Liver (tissue), 9 donors: ENCODE results near the gene SHMT2. TPM values are rescaled to one million over a fixed set of nuclear protein-coding genes. Genes with fewer than 3 reads are reported as not detected.

Experiments
- DNase-seq: peaks from one replicate; pipeline ENCODE4 v3.0.0-alpha.2; 2017; ENCODE audit warnings: low spot score
- H3K27ac ChIP-seq, 2 donors: one replicate each; pipeline ENCODE4 v1.7.0; 2013; ENCODE audit warnings: inconsistent platforms in 2 of 2, low read length in 2 of 2, control low read depth in 1 of 2, low read depth in 1 of 2, mild to moderate bottlenecking in 1 of 2
- H3K27me3 ChIP-seq, 4 donors: one replicate each; pipeline versions ENCODE4 v1.6.1 to v1.7.0; 2013; ENCODE audit warnings: low read length in 3 of 4, inconsistent platforms in 1 of 4, mild to moderate bottlenecking in 1 of 4, moderate library complexity in 1 of 4; ENCODE audit not compliant: control insufficient read depth in 4 of 4, insufficient read depth in 4 of 4
- H3K36me3 ChIP-seq, 4 donors: one replicate each; pipeline versions ENCODE4 v1.6.1 to v1.7.0; 2013; ENCODE audit warnings: low read length in 3 of 4, mild to moderate bottlenecking in 3 of 4, low read depth in 1 of 4, moderate library complexity in 1 of 4; ENCODE audit not compliant: control insufficient read depth in 4 of 4, insufficient read depth in 3 of 4
- H3K4me1 ChIP-seq, 4 donors: one replicate each; pipeline versions ENCODE4 v1.6.1 to v1.7.0; 2013; ENCODE audit warnings: low read length in 3 of 4, mild to moderate bottlenecking in 3 of 4, moderate library complexity in 1 of 4; ENCODE audit not compliant: control insufficient read depth in 4 of 4, insufficient read depth in 4 of 4
- H3K4me3 ChIP-seq, 3 donors: one replicate each; pipeline versions ENCODE4 v1.6.1 to v1.7.0; 2013; ENCODE audit warnings: low read length in 3 of 3, control low read depth in 1 of 3, low read depth in 1 of 3, mild to moderate bottlenecking in 1 of 3
- H3K9ac ChIP-seq, 2 donors: one replicate each; pipeline ENCODE4 v1.7.0; 2013; ENCODE audit warnings: low read length in 2 of 2, mild to moderate bottlenecking in 2 of 2, moderate library complexity in 2 of 2, control low read depth in 1 of 2, low read depth in 1 of 2
- H3K9me3 ChIP-seq, 4 donors: one replicate each; pipeline versions ENCODE4 v1.6.1 to v1.7.0; 2013; ENCODE audit warnings: low read length in 3 of 4; ENCODE audit not compliant: control insufficient read depth in 4 of 4
- ATF3 ChIP-seq: IDR thresholded peaks from 2 replicates; pipeline ENCODE4 v1.6.1; 2016; ENCODE audit warnings: antibody characterized with exemption
- CTCF ChIP-seq: fragments of 150-350 bp; IDR thresholded peaks from 2 replicates; pipeline ENCODE4 v1.5.1; 2017; ENCODE audit warnings: improper control_type of control experiment, low read depth, low read length; ENCODE audit not compliant: missing input control
- EGR1 ChIP-seq, 2 donors: IDR thresholded peaks; 2 replicates each; pipeline ENCODE4 v1.6.1; 2016 to 2018; ENCODE audit warnings: antibody characterized with exemption in 2 of 2, low read depth in 2 of 2
- FOXA1 ChIP-seq: IDR thresholded peaks from 2 replicates; pipeline ENCODE4 v1.6.1; 2016; ENCODE audit warnings: antibody characterized with exemption
- FOXA2 ChIP-seq: IDR thresholded peaks from 2 replicates; pipeline ENCODE4 v1.6.1; 2016; ENCODE audit warnings: antibody characterized with exemption
- GABPA ChIP-seq, 2 donors: IDR thresholded peaks in 1 of 2; conservative IDR thresholded peaks in 1 of 2; 2 replicates each; pipeline ENCODE4 v1.6.1; 2016; ENCODE audit warnings: antibody characterized with exemption in 2 of 2, mild to moderate bottlenecking in 1 of 2, moderate library complexity in 1 of 2
- HNF4A ChIP-seq, 2 donors: conservative IDR thresholded peaks; 2 replicates each; pipeline ENCODE4 v1.6.1; 2016; ENCODE audit warnings: antibody characterized with exemption in 2 of 2, mild to moderate bottlenecking in 2 of 2
- HNF4G ChIP-seq: IDR thresholded peaks from 2 replicates; pipeline ENCODE4 v1.6.1; 2016; ENCODE audit warnings: antibody characterized with exemption
- JUND ChIP-seq, 2 donors: IDR thresholded peaks; 2 replicates each; pipeline ENCODE4 v1.6.1; 2016; ENCODE audit warnings: antibody characterized with exemption in 2 of 2
- MAX ChIP-seq: IDR thresholded peaks from 2 replicates; pipeline ENCODE4 v1.6.1; 2016; ENCODE audit warnings: antibody characterized with exemption
- NR2F2 ChIP-seq: IDR thresholded peaks from 2 replicates; pipeline ENCODE4 v1.6.1; 2016; ENCODE audit warnings: antibody characterized with exemption
- RAD21 ChIP-seq, 2 donors: IDR thresholded peaks; 2 replicates each; pipeline ENCODE4 v1.6.1; 2016; ENCODE audit warnings: antibody characterized with exemption in 2 of 2, mild to moderate bottlenecking in 2 of 2
- REST ChIP-seq: IDR thresholded peaks from 2 replicates; pipeline ENCODE4 v1.6.1; 2016; ENCODE audit warnings: antibody characterized with exemption, mild to moderate bottlenecking
- RXRA ChIP-seq, 2 donors: IDR thresholded peaks; 2 replicates each; pipeline ENCODE4 v1.6.1; 2017 to 2018; ENCODE audit warnings: antibody characterized with exemption in 2 of 2, mild to moderate bottlenecking in 1 of 2
- SP1 ChIP-seq: IDR thresholded peaks from 2 replicates; pipeline ENCODE4 v1.6.1; 2018; ENCODE audit warnings: antibody characterized with exemption, mild to moderate bottlenecking
- TAF1 ChIP-seq: conservative IDR thresholded peaks from 2 replicates; pipeline ENCODE4 v1.6.1; 2016; ENCODE audit warnings: antibody characterized with exemption, mild to moderate bottlenecking
- YY1 ChIP-seq: IDR thresholded peaks from 2 replicates; pipeline ENCODE4 v1.6.1; 2016; ENCODE audit warnings: antibody characterized with exemption, mild to moderate bottlenecking
- ZBTB33 ChIP-seq: IDR thresholded peaks from 2 replicates; pipeline ENCODE4 v1.6.1; 2016; ENCODE audit warnings: antibody characterized with exemption
- WGBS: extraction: QIAGEN DNeasy Blood & Tissue Kit; methylation state at CpG from one replicate; pipeline ENCODE4 v1.1.7; 2013; 5-methylcytosine and 5-hydroxymethylcytosine counted together
- polyA plus RNA-seq, 2 donors: library from polyadenylated mRNA; stranded (reverse) in 1 of 2; unstranded in 1 of 2; fragments of 200-250 nt in 1 of 2; fragments of >200 nt in 1 of 2; fragmentation: Nextera tagmentation in 1 of 2; extraction: Ambion mirVana in 1 of 2; gene quantifications; one replicate each; pipeline versions ENCODE4 v1.2.1 to v1.2.3, GENCODE V29; 2013 to 2015
- total RNA-seq, 2 donors: library from RNA; depleted of rRNA; stranded (reverse); fragments of >200 nt; gene quantifications; one replicate each; pipeline ENCODE4 v1.2.3, GENCODE V29; 2014
- donor health status: healthy.
- donor health status: healthy.
- donor health status: healthy.
- donor health status: healthy.
- donor health status: healthy.

SHMT2 gene
- total and polyA plus RNA-seq, 4 donors = 66.7 to 276 (median 179) TPM

GRCh38 chr12:57232156-57232756, 2.7 kb downstream of the SHMT2 start:
- H3K9ac ChIP-seq = no peak overlapping the region
- 75% methylated on average over 19 of the region's 19 CpGs for WGBS
- TF ChIP-seq GABPA (IDR thresholded peaks at IDR 0.05 in 1 of 2, conservative IDR thresholded peaks at IDR 0.05 in 1 of 2) = no peak
- no peak for TF ChIP-seq HNF4A (conservative IDR thresholded peaks at IDR 0.05)
- no peak for TF ChIP-seq EGR1 (IDR thresholded peaks at IDR 0.05; ENCODE audit: low read depth in 2 of 2)
- TF ChIP-seq HNF4G = no peak
- no peak for TF ChIP-seq SP1
- TF ChIP-seq RXRA (IDR thresholded peaks at IDR 0.05) = no peak
- TF ChIP-seq REST = no peak
- no peak for TF ChIP-seq FOXA2
- no peak for TF ChIP-seq CTCF
- TF ChIP-seq NR2F2 = no peak
- no peak for TF ChIP-seq FOXA1
- TF ChIP-seq TAF1 = no peak
- peak overlapping the region in 2 of 3 donors; percentile 55 to 68 for H3K4me3 ChIP-seq
- H3K4me1 ChIP-seq = peaks cover 16 to 61% (median 46%) of the 10 kb centered on the region in 4 donors
- DNase-seq = no peak
- peak overlapping the region; percentile 6 to 29 for H3K27ac ChIP-seq
- H3K9me3 ChIP-seq = no peaks in the 10 kb centered on the region
- peaks cover 12 to 20% (median 15%) of the 10 kb centered on the region in 4 donors for H3K36me3 ChIP-seq
- H3K27me3 ChIP-seq = no peaks in the 10 kb centered on the region

- H3K9me3 ChIP-seq = no peaks in the 10 kb centered on the region
- peaks cover 12 to 20% (median 15%) of the 10 kb centered on the region in 4 donors for H3K36me3 ChIP-seq
- H3K4me3 ChIP-seq = no peak overlapping the region
- peaks cover 17 to 62% (median 48%) of the 10 kb centered on the region in 4 donors for H3K4me1 ChIP-seq
- no peak overlapping the region for H3K9ac ChIP-seq
- no peak for DNase-seq
- H3K27ac ChIP-seq = peak overlapping the region; percentile 29 to 63
- no peaks in the 10 kb centered on the region for H3K27me3 ChIP-seq
- 79% methylated on average over 15 of the region's 15 CpGs for WGBS
- TF ChIP-seq ATF3 = no peak
- no peak for TF ChIP-seq YY1
- TF ChIP-seq NR2F2 = no peak
- no peak for TF ChIP-seq ZBTB33
- no peak for TF ChIP-seq FOXA2
- no peak for TF ChIP-seq TAF1
- TF ChIP-seq SP1 = no peak
- TF ChIP-seq JUND (IDR thresholded peaks at IDR 0.05) = no peak
- no peak for TF ChIP-seq HNF4G
- no peak for TF ChIP-seq HNF4A (conservative IDR thresholded peaks at IDR 0.05)
- no peak for TF ChIP-seq RAD21 (IDR thresholded peaks at IDR 0.05)
- no peak for TF ChIP-seq EGR1 (IDR thresholded peaks at IDR 0.05; ENCODE audit: low read depth in 2 of 2)
- TF ChIP-seq REST = no peak
- no peak for TF ChIP-seq GABPA (IDR thresholded peaks at IDR 0.05 in 1 of 2, conservative IDR thresholded peaks at IDR 0.05 in 1 of 2)
- TF ChIP-seq MAX = no peak
Observed at GRCh38 chr12:57233357-57234232, 4.1 kb downstream of the SHMT2 start.
